NCI-H1694 treated with DMSO at 0.1 percent for 48 hours (cell line): ENCODE results near the gene MAP2K2.

ENCODE experiments used
- DNase-seq: peaks from one replicate; lab custom pipeline; 2025; lab: John Stamatoyannopoulos, UW

Gene MAP2K2

DNA sequence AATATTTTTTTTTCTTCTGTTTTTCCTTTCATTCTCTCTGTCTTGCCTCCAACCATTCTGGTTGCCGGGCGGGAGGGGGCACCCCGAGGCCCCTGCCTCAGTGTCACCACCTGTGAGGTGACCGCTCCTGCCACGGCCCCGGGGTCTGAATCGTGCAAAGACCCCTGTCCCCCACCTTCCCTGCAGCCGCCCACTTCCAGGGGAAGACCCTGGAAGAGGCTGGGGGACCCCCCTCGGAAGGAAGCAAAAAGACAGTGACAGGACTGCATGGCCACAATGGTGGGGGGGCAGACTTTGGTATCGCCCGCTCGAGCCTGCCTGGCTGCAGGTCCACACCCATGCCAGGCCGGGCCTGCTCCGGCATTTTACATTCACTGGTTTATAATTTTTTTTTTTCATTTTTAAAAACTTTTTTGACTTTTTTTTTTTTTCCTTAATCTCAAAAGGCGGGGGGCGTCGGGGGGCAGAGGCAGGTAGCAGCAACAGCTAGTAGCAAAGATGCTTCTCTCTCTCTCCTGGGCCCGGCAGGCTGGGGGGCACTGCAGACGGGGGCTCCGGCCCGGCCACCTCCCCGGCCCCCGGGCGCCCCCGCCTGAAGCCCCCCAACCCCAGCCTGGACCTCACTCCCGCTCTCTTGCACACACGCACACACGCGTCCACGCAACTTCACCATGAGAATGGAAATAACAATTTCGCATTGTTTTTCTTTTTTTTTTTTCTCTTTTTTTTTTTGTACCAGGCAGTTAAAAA, 79.8 kb downstream of the MAP2K2 start:
- DNase-seq = no peak

DNA sequence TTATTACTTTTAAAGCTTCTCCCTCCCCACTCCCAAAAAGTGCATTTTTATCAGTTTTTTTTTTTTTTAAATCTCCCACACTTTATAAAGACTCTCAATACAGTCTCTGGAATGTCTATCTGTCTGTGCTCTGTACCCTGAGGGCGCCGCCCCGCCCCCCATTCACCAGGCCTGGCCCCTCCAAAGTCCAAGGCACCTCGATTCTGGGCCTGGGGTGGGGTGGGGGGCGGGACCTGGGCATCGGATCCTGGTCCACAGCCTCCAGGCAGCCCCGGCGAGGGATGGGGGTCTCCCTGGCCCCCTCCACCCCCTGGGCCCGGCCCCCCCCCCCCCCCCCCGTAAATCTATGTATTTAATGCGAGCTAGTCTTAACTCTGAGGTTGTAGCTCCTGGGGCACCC, 80.5 kb downstream of the MAP2K2 start:
- DNase-seq = no peak

DNA sequence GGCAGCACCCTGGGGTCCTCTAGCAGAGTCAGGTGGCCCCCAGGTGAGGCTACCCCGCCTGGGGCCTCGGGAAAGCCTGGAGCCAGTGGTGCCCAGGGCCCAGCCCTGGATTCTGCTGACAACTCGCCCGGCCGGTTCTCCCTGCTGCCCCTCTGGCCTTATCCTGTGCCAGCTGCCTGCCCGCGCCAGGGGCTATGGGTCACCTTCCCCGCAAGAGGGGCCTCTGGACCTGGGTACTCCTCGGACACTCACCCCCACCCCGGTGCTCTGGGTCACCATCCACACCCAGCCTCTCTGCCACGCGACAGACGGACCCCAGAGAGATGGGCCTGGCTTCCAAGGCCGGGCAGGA, 81.2 kb downstream of the MAP2K2 start:
- no peak for DNase-seq

DNA sequence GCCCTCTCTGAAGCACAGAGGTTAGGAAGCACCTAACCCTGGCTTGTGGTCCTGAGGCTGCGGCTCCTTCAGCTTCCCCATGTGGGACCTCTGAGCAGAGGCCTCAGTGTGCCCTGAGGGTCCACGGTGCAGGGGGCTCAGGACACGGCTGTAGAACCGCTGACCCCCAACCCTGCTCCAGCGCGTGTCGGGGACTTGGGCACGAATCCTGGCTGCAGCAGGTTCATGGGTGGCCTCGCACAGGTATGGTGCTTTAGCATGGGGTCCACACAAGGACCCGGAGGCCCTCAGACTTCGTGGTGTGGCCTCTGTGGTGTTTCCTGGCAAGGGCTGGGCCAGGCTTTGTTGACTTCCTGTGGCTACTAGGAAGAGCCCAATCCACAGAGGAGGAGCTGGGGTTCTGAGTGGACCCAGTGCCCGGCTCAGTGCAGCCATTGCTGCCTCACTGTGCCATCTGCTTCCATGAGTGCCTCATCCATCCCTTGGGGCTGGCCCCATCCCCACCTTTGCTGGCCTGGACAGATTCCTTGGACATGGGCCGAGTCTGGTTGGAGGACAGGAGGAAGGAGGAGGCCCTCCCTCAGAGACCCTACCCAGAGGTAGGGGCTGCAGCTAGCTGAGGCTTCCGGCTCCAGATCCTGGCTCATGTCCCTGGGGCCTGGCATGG, 81.7 kb downstream of the MAP2K2 start:
- DNase-seq = no peak
